Suprapubic skin (tissue), 3 donors: Measurements from ENCODE around the gene RIPOR2.

Source experiments
- CTCF ChIP-seq, 2 donors: fragments of 200-600 bp in 1 of 2; fragments of 450-650 bp in 1 of 2; sonication (generic) in 1 of 2; IDR thresholded peaks; one replicate each; pipeline ENCODE4 v1.5.1; 2016 to 2019; ENCODE audit warnings: antibody characterized with exemption in 2 of 2, mild to moderate bottlenecking in 1 of 2, moderate library complexity in 1 of 2
- EP300 ChIP-seq: sonication (generic); formaldehyde crosslinking; IDR thresholded peaks from one replicate; pipeline ENCODE4 v1.6.1; 2017; ENCODE audit warnings: antibody characterized with exemption

- TF ChIP-seq CTCF (IDR thresholded peaks at IDR 0.05): no peak
- no peak for TF ChIP-seq EP300
These were observed 18.0 kb upstream of the RIPOR2 start for GRCh38 chr6:24953726-24954125.
